Breast epithelium (tissue), 4 donors: Measurements from ENCODE around the gene MORN4. TPM values are rescaled to one million over a fixed set of nuclear protein-coding genes. Genes with fewer than 3 reads are reported as not detected.
"Not testable (repeated sequence)": the region's sequence is repeated elsewhere in the genome, so short reads cannot be mapped to it uniquely, and the experiment has no call there.

ENCODE experiments used
- DNase-seq, 2 donors: peaks; one replicate each; pipeline ENCODE4 v3.0.0-alpha.2; 2019; ENCODE audit warnings: low spot score in 2 of 2
- H3K27ac ChIP-seq, 2 donors: fragments of 200-600 bp; sonication (generic) in 1 of 2; one replicate each; pipeline ENCODE4 v1.5.1; 2016 to 2019; ENCODE audit warnings: mild to moderate bottlenecking in 1 of 2
- H3K27me3 ChIP-seq, 2 donors: fragments of 200-600 bp; sonication (generic) in 1 of 2; one replicate each; pipeline versions ENCODE4 v1.5.1 to v1.6.0; 2017 to 2019; ENCODE audit warnings: control low read depth in 1 of 2, mild to moderate bottlenecking in 1 of 2
- H3K36me3 ChIP-seq: fragments of 200-600 bp; one replicate; pipeline ENCODE4 v1.5.1; 2019
- H3K4me1 ChIP-seq, 2 donors: fragments of 200-600 bp; sonication (generic); one replicate each; pipeline ENCODE4 v1.5.1; 2016 to 2019; ENCODE audit warnings: control low read depth in 1 of 2
- H3K4me3 ChIP-seq, 3 donors: fragments of 200-600 bp; sonication (generic); 1 replicate in 2 of 3; 2 replicates in 1 of 3; pipeline ENCODE4 v1.5.1; 2016 to 2019; ENCODE audit warnings: mild to moderate bottlenecking in 3 of 3, moderate library complexity in 2 of 3
- H3K9me3 ChIP-seq, 2 donors: fragments of 200-600 bp; sonication (generic) in 1 of 2; one replicate each; pipeline ENCODE4 v1.5.1; 2016 to 2019; ENCODE audit warnings: control low read depth in 1 of 2
- POLR2A ChIP-seq: fragments of 450-650 bp; IDR thresholded peaks from one replicate; pipeline ENCODE4 v1.6.1; 2016; ENCODE audit warnings: antibody characterized with exemption, mild to moderate bottlenecking, moderate library complexity
- POLR2AphosphoS5 ChIP-seq, 3 donors: sonication (generic); formaldehyde crosslinking; IDR thresholded peaks; one replicate each; pipeline ENCODE4 v1.6.1; 2017; ENCODE audit warnings: antibody characterized with exemption in 3 of 3
- intact Hi-C: fragments of 100-400 bp; cut with DNase I; formaldehyde crosslinking; loops from one replicate; pipeline ENCODE4 v1.15.1; 2023; ENCODE audit warnings: low total_unique reads
- total RNA-seq, 3 donors: library from RNA; depleted of rRNA; stranded (reverse); fragments of >200 nt; gene quantifications; one replicate each; pipeline ENCODE4 v1.1.0, GENCODE V29; 2016
- TF ChIP-seq, protein P1 (sequence below), 3 donors: fragments of 450-650 bp; IDR thresholded peaks; one replicate each; pipeline ENCODE4 v1.5.1; 2016 to 2017; ENCODE audit warnings: antibody characterized with exemption in 3 of 3, mild to moderate bottlenecking in 3 of 3, moderate library complexity in 3 of 3

MORN4 gene
- total RNA-seq, 3 donors from 2014 or later = 3.5 to 9.4 (median 6.9) TPM

DNA sequence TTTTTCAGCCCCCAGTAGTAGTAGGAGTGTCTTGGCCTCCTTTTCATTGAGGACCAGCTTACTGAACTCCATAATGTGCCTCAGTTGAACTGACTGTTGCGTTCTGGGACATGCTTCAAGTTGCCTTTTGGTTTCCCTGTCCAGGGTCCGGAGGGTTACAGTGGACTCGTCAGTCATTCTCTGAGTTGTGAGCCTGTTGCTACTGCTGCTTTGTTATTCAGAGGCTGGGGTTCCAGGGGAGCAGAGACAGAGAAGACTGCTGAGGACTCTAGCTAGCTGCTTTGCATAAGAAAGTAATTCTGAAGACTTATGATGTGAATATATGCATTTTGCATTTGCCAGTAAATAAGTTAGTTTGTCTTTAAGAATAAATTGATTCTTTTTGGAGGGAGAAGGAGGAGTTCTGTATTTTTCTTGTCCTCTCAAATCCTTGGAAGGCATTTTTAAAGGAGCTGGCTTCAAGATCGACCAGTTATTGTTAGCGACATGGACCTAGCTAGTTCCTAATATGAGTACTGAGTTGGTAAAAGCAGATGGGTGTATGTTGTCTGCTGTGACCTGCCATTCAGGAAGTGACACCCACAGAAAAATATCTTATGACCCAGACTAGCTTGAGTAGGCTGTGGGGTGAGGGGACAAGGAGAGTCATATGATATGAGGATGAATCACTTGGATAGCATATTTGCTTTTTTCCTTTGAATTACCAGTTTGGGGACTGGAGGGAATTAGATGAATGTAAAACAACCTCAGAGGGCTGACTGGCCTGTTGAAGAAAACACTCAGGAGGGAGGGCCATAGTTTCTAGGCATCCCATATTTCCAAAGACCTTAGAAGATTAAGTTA lies 15.5 kb upstream of the MORN4 start:
- Histone ChIP-seq H3K4me3 (no peak overlapping the region), H3K4me1 (no peaks in the 10 kb centered on the region), H3K27ac (peak overlapping the region; percentile 50 to 78), H3K36me3 (no peaks in the 10 kb centered on the region), H3K9me3 (no peaks in the 10 kb centered on the region), H3K27me3 (no peaks in the 10 kb centered on the region)
- intact Hi-C loops = no loop called here
- no peak for DNase-seq
- no peak for TF ChIP-seq POLR2AphosphoS5 (IDR thresholded peaks at IDR 0.05)
- TF ChIP-seq, protein P1, sequence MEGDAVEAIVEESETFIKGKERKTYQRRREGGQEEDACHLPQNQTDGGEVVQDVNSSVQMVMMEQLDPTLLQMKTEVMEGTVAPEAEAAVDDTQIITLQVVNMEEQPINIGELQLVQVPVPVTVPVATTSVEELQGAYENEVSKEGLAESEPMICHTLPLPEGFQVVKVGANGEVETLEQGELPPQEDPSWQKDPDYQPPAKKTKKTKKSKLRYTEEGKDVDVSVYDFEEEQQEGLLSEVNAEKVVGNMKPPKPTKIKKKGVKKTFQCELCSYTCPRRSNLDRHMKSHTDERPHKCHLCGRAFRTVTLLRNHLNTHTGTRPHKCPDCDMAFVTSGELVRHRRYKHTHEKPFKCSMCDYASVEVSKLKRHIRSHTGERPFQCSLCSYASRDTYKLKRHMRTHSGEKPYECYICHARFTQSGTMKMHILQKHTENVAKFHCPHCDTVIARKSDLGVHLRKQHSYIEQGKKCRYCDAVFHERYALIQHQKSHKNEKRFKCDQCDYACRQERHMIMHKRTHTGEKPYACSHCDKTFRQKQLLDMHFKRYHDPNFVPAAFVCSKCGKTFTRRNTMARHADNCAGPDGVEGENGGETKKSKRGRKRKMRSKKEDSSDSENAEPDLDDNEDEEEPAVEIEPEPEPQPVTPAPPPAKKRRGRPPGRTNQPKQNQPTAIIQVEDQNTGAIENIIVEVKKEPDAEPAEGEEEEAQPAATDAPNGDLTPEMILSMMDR (IDR thresholded peaks at IDR 0.05) = no peak
- no peak for TF ChIP-seq POLR2A

DNA sequence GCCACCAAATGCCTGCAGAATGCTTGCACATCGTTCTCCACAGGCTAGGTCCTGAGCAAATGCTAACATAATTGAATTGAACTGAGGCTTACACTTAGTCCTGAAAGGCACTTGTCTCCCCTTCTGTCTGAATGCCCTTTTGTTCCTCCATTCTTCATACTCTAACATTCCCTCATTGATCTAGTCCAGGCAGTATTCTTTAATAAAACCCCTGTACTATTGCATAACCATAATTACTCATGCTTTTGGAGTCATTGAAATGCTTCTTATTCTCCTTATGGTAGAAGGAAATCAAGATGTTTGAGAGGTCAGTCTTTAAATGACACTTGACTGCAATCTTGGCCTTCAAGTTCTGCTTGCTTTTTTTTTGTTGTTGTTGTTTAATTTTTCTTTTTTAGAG lies 14.3 kb upstream of the MORN4 start:
- intact Hi-C loops = no loop called here
- TF ChIP-seq POLR2A (no peak), POLR2AphosphoS5 (IDR thresholded peaks at IDR 0.05) (no peak)
- TF ChIP-seq, protein P1 (IDR thresholded peaks at IDR 0.05) = no peak
- Histone ChIP-seq H3K4me3 (no peak overlapping the region), H3K36me3 (no peaks in the 10 kb centered on the region), H3K27me3 (no peaks in the 10 kb centered on the region), H3K27ac (peak overlapping the region in 1 of 2 donors; percentile 23), H3K9me3 (no peaks in the 10 kb centered on the region), H3K4me1 (no peaks in the 10 kb centered on the region)
- DNase-seq = no peak

DNA sequence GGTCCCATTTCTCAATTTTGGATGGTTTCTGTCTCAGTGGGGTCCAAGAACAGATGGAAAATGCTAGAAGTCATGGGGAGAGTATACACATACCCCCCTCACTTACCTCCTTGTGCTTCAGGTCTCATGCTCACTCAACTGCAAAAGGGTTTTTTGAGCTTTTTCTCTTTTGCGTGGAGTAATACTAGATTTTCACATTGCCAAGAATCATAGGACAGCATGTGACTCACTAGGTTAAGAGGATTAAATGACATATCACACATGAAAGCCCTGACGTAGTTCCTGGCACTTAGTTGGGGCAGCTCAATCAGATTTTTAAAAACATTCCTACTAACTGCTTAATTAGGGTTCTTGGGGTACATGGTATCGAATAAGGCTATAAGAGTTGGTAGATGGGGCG lies 11.6 kb upstream of the MORN4 start:
- no peaks in the 10 kb centered on the region for H3K9me3 ChIP-seq
- no peak for TF ChIP-seq POLR2AphosphoS5 (IDR thresholded peaks at IDR 0.05)
- TF ChIP-seq, protein P1 (IDR thresholded peaks at IDR 0.05) = no peak
- H3K4me1 ChIP-seq = peaks cover 0 to 9% of the 10 kb centered on the region in 2 donors
- H3K4me3 ChIP-seq = no peak overlapping the region
- H3K36me3 ChIP-seq = no peaks in the 10 kb centered on the region
- DNase-seq = no peak
- intact Hi-C loops = no loop called here
- no peak overlapping the region for H3K27ac ChIP-seq
- H3K27me3 ChIP-seq = no peaks in the 10 kb centered on the region

DNA sequence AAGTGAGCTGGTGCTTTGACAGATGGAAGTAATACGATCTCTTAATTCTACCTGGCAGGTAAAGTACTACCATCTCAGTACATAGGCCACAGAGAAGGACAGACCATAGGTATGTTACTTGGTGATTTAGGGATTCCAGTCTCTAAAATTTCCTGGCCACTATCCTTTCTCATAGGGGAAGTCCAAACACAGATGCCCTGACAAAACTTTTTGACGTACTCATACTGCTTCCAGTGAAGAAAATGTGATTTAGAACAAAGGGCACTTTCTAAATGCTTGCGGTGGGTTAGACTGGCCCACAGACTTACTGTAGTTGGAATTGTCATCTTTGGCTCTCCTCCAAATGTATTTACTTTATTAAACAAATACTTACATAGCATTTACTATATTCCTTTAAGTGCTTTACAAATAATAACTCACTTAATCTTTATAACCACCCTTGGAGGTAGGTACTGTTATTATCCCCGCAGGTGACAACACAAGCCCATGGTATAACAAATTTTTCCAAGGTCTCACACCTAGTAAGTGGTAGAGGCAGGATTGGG lies 10.2 kb upstream of the MORN4 start:
- TF ChIP-seq POLR2AphosphoS5 (IDR thresholded peaks at IDR 0.05) = no peak
- no peak for TF ChIP-seq POLR2A
- TF ChIP-seq, protein P1 (IDR thresholded peaks at IDR 0.05) = no peak
- intact Hi-C loops = no loop called here
- no peak overlapping the region for H3K4me3 ChIP-seq
- no peaks in the 10 kb centered on the region for H3K27me3 ChIP-seq
- H3K36me3 ChIP-seq = no peaks in the 10 kb centered on the region
- DNase-seq = no peak
- H3K9me3 ChIP-seq = no peaks in the 10 kb centered on the region
- no peak overlapping the region for H3K27ac ChIP-seq
- peaks cover 0 to 9% of the 10 kb centered on the region in 2 donors for H3K4me1 ChIP-seq

DNA sequence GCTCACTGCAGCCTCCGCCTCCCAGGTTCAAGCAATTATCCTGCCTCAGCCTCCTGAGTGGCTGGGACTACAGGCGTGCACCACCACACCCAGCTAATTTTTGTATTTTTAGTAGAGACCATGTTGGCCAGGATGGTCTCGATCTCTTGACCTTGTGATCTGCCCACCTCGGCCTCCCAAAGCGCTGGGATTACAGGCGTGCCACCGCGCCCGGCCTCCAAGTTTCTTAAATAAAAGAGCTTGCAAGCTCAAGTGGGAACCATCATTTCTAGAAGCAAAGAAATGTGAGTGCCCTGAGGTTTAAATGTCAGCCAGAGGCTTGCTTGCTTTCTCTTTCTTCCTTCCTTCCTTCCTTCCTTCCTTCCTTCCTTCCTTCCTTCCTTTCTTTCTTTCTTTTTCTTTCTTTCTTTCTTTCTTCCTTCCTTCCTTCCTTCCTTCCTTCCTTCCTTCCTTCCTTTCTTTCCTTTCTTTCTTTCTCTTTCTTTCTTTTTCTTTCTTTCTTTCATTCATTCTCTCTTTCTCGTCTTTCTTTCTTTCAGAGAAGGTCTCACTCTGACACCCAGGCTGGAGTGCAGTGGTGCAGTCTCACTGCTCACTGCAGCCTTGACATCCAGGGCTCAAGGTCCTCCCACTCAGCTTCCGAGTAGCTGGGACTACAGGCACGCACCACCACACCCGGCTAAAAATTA lies 9.3 kb upstream of the MORN4 start:
- peak overlapping the region in 1 of 3 donors; percentile 84 for H3K4me3 ChIP-seq
- H3K36me3 ChIP-seq, H3K27ac ChIP-seq, intact Hi-C loops, DNase-seq, H3K9me3 ChIP-seq, H3K27me3 ChIP-seq, H3K4me1 ChIP-seq: not testable (repeated sequence)
